ENCODE measurements around the gene TRERF1. TPM values are rescaled to one million over a fixed set of nuclear protein-coding genes. Genes with fewer than 3 reads are reported as not detected.

The TRERF1 gene
- total and polyA plus RNA-seq, 2 of the 8 experiments (the other 6 are each of a cell fraction or from before 2014, with no cell fraction given): 10.8 to 21.5 TPM

DNA sequence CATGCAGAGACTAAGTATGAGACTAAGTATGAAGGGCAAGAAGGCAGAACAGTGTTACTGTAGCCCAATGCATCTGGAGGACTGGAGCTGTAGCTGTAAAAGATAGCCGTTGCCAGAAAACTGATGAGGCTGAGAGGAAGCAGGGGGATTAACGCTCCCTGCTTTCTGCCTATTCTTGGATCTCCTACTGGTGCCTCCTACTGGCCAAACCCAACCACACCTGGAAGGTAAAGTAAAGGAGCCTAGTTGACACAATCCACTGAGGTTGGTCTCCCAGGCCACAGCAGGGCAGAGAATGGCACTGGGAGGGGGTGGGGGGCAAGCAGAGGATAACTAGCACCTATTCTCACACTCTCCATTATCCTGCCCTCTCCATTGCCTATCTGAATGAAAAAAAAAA lies 129.1 kb downstream of the TRERF1 start (continued):
- TF ChIP-seq, protein P1, sequence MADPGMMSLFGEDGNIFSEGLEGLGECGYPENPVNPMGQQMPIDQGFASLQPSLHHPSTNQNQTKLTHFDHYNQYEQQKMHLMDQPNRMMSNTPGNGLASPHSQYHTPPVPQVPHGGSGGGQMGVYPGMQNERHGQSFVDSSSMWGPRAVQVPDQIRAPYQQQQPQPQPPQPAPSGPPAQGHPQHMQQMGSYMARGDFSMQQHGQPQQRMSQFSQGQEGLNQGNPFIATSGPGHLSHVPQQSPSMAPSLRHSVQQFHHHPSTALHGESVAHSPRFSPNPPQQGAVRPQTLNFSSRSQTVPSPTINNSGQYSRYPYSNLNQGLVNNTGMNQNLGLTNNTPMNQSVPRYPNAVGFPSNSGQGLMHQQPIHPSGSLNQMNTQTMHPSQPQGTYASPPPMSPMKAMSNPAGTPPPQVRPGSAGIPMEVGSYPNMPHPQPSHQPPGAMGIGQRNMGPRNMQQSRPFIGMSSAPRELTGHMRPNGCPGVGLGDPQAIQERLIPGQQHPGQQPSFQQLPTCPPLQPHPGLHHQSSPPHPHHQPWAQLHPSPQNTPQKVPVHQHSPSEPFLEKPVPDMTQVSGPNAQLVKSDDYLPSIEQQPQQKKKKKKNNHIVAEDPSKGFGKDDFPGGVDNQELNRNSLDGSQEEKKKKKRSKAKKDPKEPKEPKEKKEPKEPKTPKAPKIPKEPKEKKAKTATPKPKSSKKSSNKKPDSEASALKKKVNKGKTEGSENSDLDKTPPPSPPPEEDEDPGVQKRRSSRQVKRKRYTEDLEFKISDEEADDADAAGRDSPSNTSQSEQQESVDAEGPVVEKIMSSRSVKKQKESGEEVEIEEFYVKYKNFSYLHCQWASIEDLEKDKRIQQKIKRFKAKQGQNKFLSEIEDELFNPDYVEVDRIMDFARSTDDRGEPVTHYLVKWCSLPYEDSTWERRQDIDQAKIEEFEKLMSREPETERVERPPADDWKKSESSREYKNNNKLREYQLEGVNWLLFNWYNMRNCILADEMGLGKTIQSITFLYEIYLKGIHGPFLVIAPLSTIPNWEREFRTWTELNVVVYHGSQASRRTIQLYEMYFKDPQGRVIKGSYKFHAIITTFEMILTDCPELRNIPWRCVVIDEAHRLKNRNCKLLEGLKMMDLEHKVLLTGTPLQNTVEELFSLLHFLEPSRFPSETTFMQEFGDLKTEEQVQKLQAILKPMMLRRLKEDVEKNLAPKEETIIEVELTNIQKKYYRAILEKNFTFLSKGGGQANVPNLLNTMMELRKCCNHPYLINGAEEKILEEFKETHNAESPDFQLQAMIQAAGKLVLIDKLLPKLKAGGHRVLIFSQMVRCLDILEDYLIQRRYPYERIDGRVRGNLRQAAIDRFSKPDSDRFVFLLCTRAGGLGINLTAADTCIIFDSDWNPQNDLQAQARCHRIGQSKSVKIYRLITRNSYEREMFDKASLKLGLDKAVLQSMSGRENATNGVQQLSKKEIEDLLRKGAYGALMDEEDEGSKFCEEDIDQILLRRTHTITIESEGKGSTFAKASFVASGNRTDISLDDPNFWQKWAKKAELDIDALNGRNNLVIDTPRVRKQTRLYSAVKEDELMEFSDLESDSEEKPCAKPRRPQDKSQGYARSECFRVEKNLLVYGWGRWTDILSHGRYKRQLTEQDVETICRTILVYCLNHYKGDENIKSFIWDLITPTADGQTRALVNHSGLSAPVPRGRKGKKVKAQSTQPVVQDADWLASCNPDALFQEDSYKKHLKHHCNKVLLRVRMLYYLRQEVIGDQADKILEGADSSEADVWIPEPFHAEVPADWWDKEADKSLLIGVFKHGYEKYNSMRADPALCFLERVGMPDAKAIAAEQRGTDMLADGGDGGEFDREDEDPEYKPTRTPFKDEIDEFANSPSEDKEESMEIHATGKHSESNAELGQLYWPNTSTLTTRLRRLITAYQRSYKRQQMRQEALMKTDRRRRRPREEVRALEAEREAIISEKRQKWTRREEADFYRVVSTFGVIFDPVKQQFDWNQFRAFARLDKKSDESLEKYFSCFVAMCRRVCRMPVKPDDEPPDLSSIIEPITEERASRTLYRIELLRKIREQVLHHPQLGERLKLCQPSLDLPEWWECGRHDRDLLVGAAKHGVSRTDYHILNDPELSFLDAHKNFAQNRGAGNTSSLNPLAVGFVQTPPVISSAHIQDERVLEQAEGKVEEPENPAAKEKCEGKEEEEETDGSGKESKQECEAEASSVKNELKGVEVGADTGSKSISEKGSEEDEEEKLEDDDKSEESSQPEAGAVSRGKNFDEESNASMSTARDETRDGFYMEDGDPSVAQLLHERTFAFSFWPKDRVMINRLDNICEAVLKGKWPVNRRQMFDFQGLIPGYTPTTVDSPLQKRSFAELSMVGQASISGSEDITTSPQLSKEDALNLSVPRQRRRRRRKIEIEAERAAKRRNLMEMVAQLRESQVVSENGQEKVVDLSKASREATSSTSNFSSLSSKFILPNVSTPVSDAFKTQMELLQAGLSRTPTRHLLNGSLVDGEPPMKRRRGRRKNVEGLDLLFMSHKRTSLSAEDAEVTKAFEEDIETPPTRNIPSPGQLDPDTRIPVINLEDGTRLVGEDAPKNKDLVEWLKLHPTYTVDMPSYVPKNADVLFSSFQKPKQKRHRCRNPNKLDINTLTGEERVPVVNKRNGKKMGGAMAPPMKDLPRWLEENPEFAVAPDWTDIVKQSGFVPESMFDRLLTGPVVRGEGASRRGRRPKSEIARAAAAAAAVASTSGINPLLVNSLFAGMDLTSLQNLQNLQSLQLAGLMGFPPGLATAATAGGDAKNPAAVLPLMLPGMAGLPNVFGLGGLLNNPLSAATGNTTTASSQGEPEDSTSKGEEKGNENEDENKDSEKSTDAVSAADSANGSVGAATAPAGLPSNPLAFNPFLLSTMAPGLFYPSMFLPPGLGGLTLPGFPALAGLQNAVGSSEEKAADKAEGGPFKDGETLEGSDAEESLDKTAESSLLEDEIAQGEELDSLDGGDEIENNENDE (IDR thresholded peaks at IDR 0.05; ENCODE audit: insufficient replicate concordance, low read length): peak; percentile 30

All from H1 (cell line).